ENCODE data around the gene LILRB2.

- no peak for TF ChIP-seq EZH2 (IDR thresholded peaks at IDR 0.05; ENCODE audit: borderline replicate concordance, low read length)
- no peak for TF ChIP-seq CTCF (IDR thresholded peaks at IDR 0.05; ENCODE audit: low read length)
Observed at GRCh38 chr19:54315956-54316355, 35.0 kb upstream of the LILRB2 start.

Measured in OCI-LY1 (cell line).